CD4-positive, alpha-beta T cell (primary cell): Measurements from ENCODE around the gene AP3S2. TPM values are rescaled to one million over a fixed set of nuclear protein-coding genes. Genes with fewer than 3 reads are reported as not detected.

Source experiments
- ATAC-seq: fragments of 200-7000 bp; cut with Tn5 transposase; one replicate; pipeline ENCODE4 v1.10.0; 2022; ENCODE audit warnings: mild to moderate bottlenecking; ENCODE audit not compliant: poor library complexity
- CTCF ChIA-PET: fragments of 350-600 bp; sonication (Branson Sonifier 250); formaldehyde crosslinking; loops from one replicate; lab custom pipeline; 2021; ENCODE audit warnings: antibody characterized with exemption, inconsistent platforms; lab: Charles Lee
- POLR2A ChIA-PET: fragments of 350-600 bp; sonication (Branson Sonifier 250); formaldehyde crosslinking; loops from one replicate; lab custom pipeline; 2021; ENCODE audit warnings: antibody characterized with exemption, inconsistent platforms; lab: Charles Lee
- DNase-seq, 14 experiments: peaks; one replicate each; pipeline ENCODE4 v3.0.0-alpha.2; 2013 to 2020; ENCODE audit warnings: mixed read lengths in 2 of 14
- H3K27ac ChIP-seq, 2 donors: one replicate each; pipeline versions ENCODE4 v1.5.1 to v1.7.0; 2013; ENCODE audit warnings: low read length in 2 of 2, low read depth in 1 of 2, mild to moderate bottlenecking in 1 of 2
- H3K27me3 ChIP-seq, 2 experiments: 1 replicate in 1 of 2; 2 replicates in 1 of 2; pipeline versions ENCODE4 v1.6.1 to v1.7.0; 2013; ENCODE audit warnings: low read length in 2 of 2, control low read depth in 1 of 2, mild to moderate bottlenecking in 1 of 2, moderate library complexity in 1 of 2; ENCODE audit not compliant: insufficient read depth in 2 of 2, control insufficient read depth in 1 of 2
- H3K36me3 ChIP-seq: one replicate; pipeline ENCODE4 v1.6.1; 2013; ENCODE audit warnings: low read length, control low read depth; ENCODE audit not compliant: insufficient read depth
- H3K4me1 ChIP-seq: one replicate; pipeline ENCODE4 v1.6.1; 2013; ENCODE audit warnings: low read length, control low read depth; ENCODE audit not compliant: insufficient read depth
- H3K4me3 ChIP-seq: one replicate; pipeline ENCODE4 v1.5.1; 2013; ENCODE audit warnings: mild to moderate bottlenecking, low read length, moderate library complexity
- H3K9me3 ChIP-seq, 2 experiments: 1 replicate in 1 of 2; 2 replicates in 1 of 2; pipeline versions ENCODE4 v1.6.1 to v1.7.0; 2013; ENCODE audit warnings: low read length in 2 of 2, mild to moderate bottlenecking in 2 of 2, control low read depth in 1 of 2, moderate library complexity in 1 of 2; ENCODE audit not compliant: control insufficient read depth in 1 of 2, insufficient read depth in 1 of 2
- H3K27ac Mint-ChIP-seq: one replicate; pipeline ENCODE4 v1.8.0; 2020; ENCODE audit warnings: mixed read lengths
- H3K27me3 Mint-ChIP-seq: one replicate; pipeline ENCODE4 v1.8.0; 2021; ENCODE audit warnings: mixed read lengths
- H3K36me3 Mint-ChIP-seq: one replicate; pipeline ENCODE4 v1.8.0; 2021; ENCODE audit warnings: low read depth, mixed read lengths
- H3K4me1 Mint-ChIP-seq: one replicate; pipeline ENCODE4 v1.8.0; 2021; ENCODE audit warnings: low read depth, mixed read lengths
- H3K4me3 Mint-ChIP-seq: one replicate; pipeline ENCODE4 v1.8.0; 2020; ENCODE audit warnings: mild to moderate bottlenecking, mixed read lengths
- H3K9me3 Mint-ChIP-seq: one replicate; pipeline ENCODE4 v1.8.0; 2020; ENCODE audit warnings: mixed read lengths
- intact Hi-C, 2 experiments: fragments of 100-400 bp; cut with DNase I in 1 of 2; cut with micrococcal nuclease in 1 of 2; formaldehyde crosslinking; loops; one replicate each; pipeline versions ENCODE4 v1.15.1 to v1.9.0; 2023 to 2025; cut with DNase I, micrococcal nuclease
- total RNA-seq, 174 experiments: library from RNA in 2 of 174; stranded (reverse) in 2 of 174; gene quantifications; one replicate each; pipeline ENCODE4 v1.2.3 and lab custom pipeline; 2021 to 2026
- TF ChIP-seq, protein P1 (sequence below): fragments of 200-600 bp; IDR thresholded peaks from one replicate; pipeline ENCODE4 v1.8.0; 2022; ENCODE audit warnings: antibody characterized with exemption, mild to moderate bottlenecking

The AP3S2 gene
- total RNA-seq, 2 experiments from 2014 or later = 18.9 to 20.5 TPM

DNA sequence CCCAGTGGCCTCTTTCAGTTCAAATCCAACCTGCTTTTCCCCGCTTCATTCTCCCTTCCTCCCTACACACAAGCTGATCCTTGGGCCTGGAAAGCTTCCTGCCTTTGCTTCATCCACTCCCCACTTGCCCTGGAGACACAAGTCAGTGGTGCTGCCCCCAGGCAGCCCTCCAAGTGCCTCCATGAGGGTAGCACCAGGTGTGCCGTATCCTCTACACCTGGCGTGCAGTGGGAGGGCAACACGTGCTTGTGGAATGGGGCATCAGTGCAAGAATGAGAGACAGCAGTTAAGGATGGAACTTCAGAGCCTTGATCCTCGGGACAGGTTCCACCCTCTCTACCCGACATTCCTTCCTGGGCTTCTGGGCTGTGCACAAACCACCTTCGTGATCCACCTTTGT lies 83.0 kb downstream of the AP3S2 start:
- ATAC-seq = no peak
- no peak overlapping the region for H3K4me3 Mint-ChIP-seq
- POLR2A ChIA-PET = no interaction called here
- H3K4me3 ChIP-seq = no peak overlapping the region
- peaks cover 23 to 31% of the 10 kb centered on the region in 2 experiments for H3K27me3 ChIP-seq
- H3K27ac ChIP-seq = no peak overlapping the region
- H3K9me3 Mint-ChIP-seq = no peaks in the 10 kb centered on the region
- no peak for DNase-seq
- H3K4me1 ChIP-seq = peaks cover 12% of the 10 kb centered on the region
- H3K36me3 ChIP-seq = no peaks in the 10 kb centered on the region
- intact Hi-C loops = no loop called here
- TF ChIP-seq, protein P1, sequence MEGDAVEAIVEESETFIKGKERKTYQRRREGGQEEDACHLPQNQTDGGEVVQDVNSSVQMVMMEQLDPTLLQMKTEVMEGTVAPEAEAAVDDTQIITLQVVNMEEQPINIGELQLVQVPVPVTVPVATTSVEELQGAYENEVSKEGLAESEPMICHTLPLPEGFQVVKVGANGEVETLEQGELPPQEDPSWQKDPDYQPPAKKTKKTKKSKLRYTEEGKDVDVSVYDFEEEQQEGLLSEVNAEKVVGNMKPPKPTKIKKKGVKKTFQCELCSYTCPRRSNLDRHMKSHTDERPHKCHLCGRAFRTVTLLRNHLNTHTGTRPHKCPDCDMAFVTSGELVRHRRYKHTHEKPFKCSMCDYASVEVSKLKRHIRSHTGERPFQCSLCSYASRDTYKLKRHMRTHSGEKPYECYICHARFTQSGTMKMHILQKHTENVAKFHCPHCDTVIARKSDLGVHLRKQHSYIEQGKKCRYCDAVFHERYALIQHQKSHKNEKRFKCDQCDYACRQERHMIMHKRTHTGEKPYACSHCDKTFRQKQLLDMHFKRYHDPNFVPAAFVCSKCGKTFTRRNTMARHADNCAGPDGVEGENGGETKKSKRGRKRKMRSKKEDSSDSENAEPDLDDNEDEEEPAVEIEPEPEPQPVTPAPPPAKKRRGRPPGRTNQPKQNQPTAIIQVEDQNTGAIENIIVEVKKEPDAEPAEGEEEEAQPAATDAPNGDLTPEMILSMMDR = no peak
- no peaks in the 10 kb centered on the region for H3K36me3 Mint-ChIP-seq
- peaks cover under 1% of the 10 kb centered on the region for H3K4me1 Mint-ChIP-seq
- peaks cover 31% of the 10 kb centered on the region for H3K27me3 Mint-ChIP-seq
- peaks cover 4 to 18% of the 10 kb centered on the region in 2 experiments for H3K9me3 ChIP-seq
- H3K27ac Mint-ChIP-seq = no peak overlapping the region
- CTCF ChIA-PET = no interaction called here

DNA sequence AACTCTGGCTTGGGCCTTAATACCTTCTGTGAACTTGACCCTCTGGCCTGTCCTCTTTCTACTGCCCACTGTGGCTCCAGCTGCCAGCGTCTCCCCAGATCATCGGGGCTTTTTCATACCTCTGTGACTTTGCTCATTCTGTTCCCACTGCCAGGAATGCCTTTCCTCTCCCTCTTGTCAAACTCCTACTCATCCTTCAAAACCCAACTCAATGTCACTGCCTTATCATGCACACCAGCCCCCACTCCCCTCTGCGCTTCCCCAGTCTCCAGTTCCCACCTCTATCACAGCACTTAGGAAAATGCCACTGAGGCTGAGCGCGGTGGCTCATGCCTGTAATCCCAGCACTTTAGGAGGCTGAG lies 84.0 kb downstream of the AP3S2 start:
- Mint-ChIP-seq H3K4me3 (no peak overlapping the region), H3K27ac (no peak overlapping the region), H3K36me3 (no peaks in the 10 kb centered on the region), H3K4me1 (no peaks in the 10 kb centered on the region), H3K9me3 (no peaks in the 10 kb centered on the region), H3K27me3 (peaks cover 20% of the 10 kb centered on the region)
- Histone ChIP-seq H3K4me3 (no peak overlapping the region), H3K9me3 (peaks cover 0 to 8% of the 10 kb centered on the region in 2 experiments), H3K4me1 (peaks cover 9% of the 10 kb centered on the region), H3K27me3 (peaks cover 14 to 20% of the 10 kb centered on the region in 2 experiments), H3K27ac (no peak overlapping the region), H3K36me3 (no peaks in the 10 kb centered on the region)
- ChIA-PET POLR2A (no interaction called here), CTCF (no interaction called here)
- intact Hi-C loops = no loop called here
- ATAC-seq (no peak), DNase-seq (no peak)
- TF ChIP-seq, protein P1 = no peak

DNA sequence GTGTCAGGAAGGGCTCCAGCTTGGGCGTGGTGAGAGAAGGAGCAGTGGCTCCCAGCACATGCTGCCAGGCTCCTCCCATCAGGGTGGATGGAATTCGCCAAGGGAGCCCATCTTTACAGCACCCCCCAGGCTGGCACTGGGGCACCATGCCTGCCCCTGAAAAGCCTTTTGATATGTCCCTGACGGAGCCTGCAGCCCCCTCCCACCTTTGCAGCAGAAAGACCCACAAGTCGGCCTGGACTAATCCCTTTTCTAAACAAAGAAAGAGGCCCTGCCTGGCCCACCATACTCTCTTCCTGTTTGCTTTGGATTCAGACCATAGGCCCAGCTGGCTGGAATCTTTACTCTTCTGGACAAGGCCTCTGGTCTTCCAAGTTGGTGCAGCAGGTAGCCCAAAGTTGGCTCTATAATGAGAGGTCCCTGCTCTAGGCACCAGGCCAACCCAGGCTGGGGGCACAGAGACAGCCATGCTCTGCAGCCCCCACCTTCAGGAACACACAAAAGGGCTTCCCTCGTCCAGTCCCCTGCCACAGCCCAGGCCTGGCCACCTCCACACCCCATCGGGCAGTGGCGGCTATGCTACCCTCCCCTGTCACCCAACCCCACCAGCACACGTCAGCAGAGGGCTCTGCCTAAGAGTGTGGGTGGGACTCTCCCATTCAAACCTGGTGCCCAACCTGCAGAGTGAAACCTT lies 84.6 kb downstream of the AP3S2 start:
- H3K27me3 ChIP-seq = peaks cover 14 to 16% of the 10 kb centered on the region in 2 experiments
- ATAC-seq (no peak), DNase-seq (no peak)
- Mint-ChIP-seq H3K9me3 (no peaks in the 10 kb centered on the region), H3K4me1 (no peaks in the 10 kb centered on the region), H3K27ac (no peak overlapping the region), H3K4me3 (no peak overlapping the region), H3K27me3 (peaks cover 20% of the 10 kb centered on the region), H3K36me3 (no peaks in the 10 kb centered on the region)
- H3K27ac ChIP-seq = no peak overlapping the region
- TF ChIP-seq, protein P1 = no peak
- POLR2A ChIA-PET = no interaction called here
- CTCF ChIA-PET = no interaction called here
- intact Hi-C loops = no loop called here
- no peaks in the 10 kb centered on the region for H3K36me3 ChIP-seq
- peaks cover 0 to 5% of the 10 kb centered on the region in 2 experiments for H3K9me3 ChIP-seq
- H3K4me1 ChIP-seq = peaks cover 6% of the 10 kb centered on the region
- no peak overlapping the region for H3K4me3 ChIP-seq
